Renal cortex interstitium (tissue), 15 donors: Measurements from ENCODE around the gene MTA3. TPM values are rescaled to one million over a fixed set of nuclear protein-coding genes. Genes with fewer than 3 reads are reported as not detected.

Experiments used
- DNase-seq, 11 donors: peaks; one replicate each; pipeline ENCODE4 v3.0.0-alpha.2; 2013; ENCODE audit warnings: low read depth in 9 of 11, low spot score in 4 of 11; ENCODE audit errors: extremely low read depth in 1 of 11
- long read RNA-seq, 16 experiments: transcript quantifications; one replicate each; lab custom pipeline, GENCODE V29; 2026
- polyA plus RNA-seq, 3 donors: library from polyadenylated mRNA; unstranded; fragments of 120-200 nt; gene quantifications; one replicate each; pipeline ENCODE4 v1.2.1, GENCODE V29; 2013; ENCODE audit not compliant: insufficient read length in 3 of 3

The MTA3 gene
- 10 to 100 TPM; 65.6 to 86.0 (median 77.3) TPM for polyA plus RNA-seq
- long read RNA-seq, donor 1, partial matches to known transcripts: 0 of 6 reads
- long read RNA-seq, donor 1, other reads (novel, unspliced or antisense): 0 of 6 reads
- long read RNA-seq, donor 2, transcript MTA3-215 (3 exons, 2,504 nt): major isoform, 6 of 23 reads
- long read RNA-seq, donor 2, partial matches to known transcripts: 10 of 23 reads
- long read RNA-seq, donor 2, other reads (novel, unspliced or antisense): 0 of 23 reads
- long read RNA-seq, donor 3, transcript MTA3-215 (3 exons, 2,504 nt): major isoform, 16 of 29 reads
- long read RNA-seq, donor 3, transcript MTA3-205 (14 exons, 2,202 nt): minor isoform, 6 of 29 reads
- long read RNA-seq, donor 3, transcript MTA3-204 (14 exons, 2,041 nt): minor isoform, 7 of 29 reads
- long read RNA-seq, donor 3, partial matches to known transcripts: 0 of 29 reads
- long read RNA-seq, donor 3, other reads (novel, unspliced or antisense): 0 of 29 reads
- long read RNA-seq, donor 4, transcript MTA3-215 (3 exons, 2,504 nt): major isoform, 8 of 10 reads
- long read RNA-seq, donor 4, partial matches to known transcripts: 0 of 10 reads
- long read RNA-seq, donor 4, other reads (novel, unspliced or antisense): 0 of 10 reads
- long read RNA-seq, donor 5: 0 reads
- long read RNA-seq, donor 6, transcript MTA3-215 (3 exons, 2,504 nt): major isoform, 7 of 25 reads
- long read RNA-seq, donor 6, partial matches to known transcripts: 14 of 25 reads
- long read RNA-seq, donor 6, other reads (novel, unspliced or antisense): 0 of 25 reads
- long read RNA-seq, donor 7, transcript MTA3-215 (3 exons, 2,504 nt): major isoform, 10 of 22 reads
- long read RNA-seq, donor 7, transcript MTA3-205 (14 exons, 2,202 nt): minor isoform, 8 of 22 reads
- long read RNA-seq, donor 7, partial matches to known transcripts: 0 of 22 reads
- long read RNA-seq, donor 7, other reads (novel, unspliced or antisense): 0 of 22 reads
- long read RNA-seq, donor 8, transcript MTA3-215 (3 exons, 2,504 nt): minor isoform, 10 of 24 reads
- long read RNA-seq, donor 8, transcript MTA3-205 (14 exons, 2,202 nt): major isoform, 11 of 24 reads
- long read RNA-seq, donor 8, partial matches to known transcripts: 0 of 24 reads
- long read RNA-seq, donor 8, other reads (novel, unspliced or antisense): 0 of 24 reads
- long read RNA-seq, donor 9, transcript MTA3-215 (3 exons, 2,504 nt): major isoform, 7 of 13 reads
- long read RNA-seq, donor 9, partial matches to known transcripts: 0 of 13 reads
- long read RNA-seq, donor 9, other reads (novel, unspliced or antisense): 0 of 13 reads
- long read RNA-seq, donor 10, transcript MTA3-215 (3 exons, 2,504 nt): major isoform, 8 of 12 reads
- long read RNA-seq, donor 10, partial matches to known transcripts: 0 of 12 reads
- long read RNA-seq, donor 10, other reads (novel, unspliced or antisense): 0 of 12 reads
- long read RNA-seq, donor 11, transcript MTA3-215 (3 exons, 2,504 nt): major isoform, 6 of 9 reads
- long read RNA-seq, donor 11, partial matches to known transcripts: 0 of 9 reads
- long read RNA-seq, donor 11, other reads (novel, unspliced or antisense): 0 of 9 reads
- long read RNA-seq, donor 12, partial matches to known transcripts: 0 of 4 reads
- long read RNA-seq, donor 12, other reads (novel, unspliced or antisense): 0 of 4 reads
- long read RNA-seq, donor 13, partial matches to known transcripts: 11 of 21 reads
- long read RNA-seq, donor 13, other reads (novel, unspliced or antisense): 0 of 21 reads
- long read RNA-seq, donor 14, transcript MTA3-205 (14 exons, 2,202 nt): major isoform, 8 of 14 reads
- long read RNA-seq, donor 14, transcript MTA3-215 (3 exons, 2,504 nt): minor isoform, 5 of 14 reads
- long read RNA-seq, donor 14, partial matches to known transcripts: 0 of 14 reads
- long read RNA-seq, donor 14, other reads (novel, unspliced or antisense): 0 of 14 reads
- long read RNA-seq, donor 15, partial matches to known transcripts: 0 of 8 reads
- long read RNA-seq, donor 15, other reads (novel, unspliced or antisense): 0 of 8 reads
- long read RNA-seq, donor 16, transcript MTA3-205 (14 exons, 2,202 nt): minor isoform, 15 of 56 reads
- long read RNA-seq, donor 16, transcript MTA3-204 (14 exons, 2,041 nt): minor isoform, 7 of 56 reads
- long read RNA-seq, donor 16, transcript MTA3-215 (3 exons, 2,504 nt): major isoform, 26 of 56 reads
- long read RNA-seq, donor 16, partial matches to known transcripts: 6 of 56 reads
- long read RNA-seq, donor 16, other reads (novel, unspliced or antisense): 0 of 56 reads

DNA sequence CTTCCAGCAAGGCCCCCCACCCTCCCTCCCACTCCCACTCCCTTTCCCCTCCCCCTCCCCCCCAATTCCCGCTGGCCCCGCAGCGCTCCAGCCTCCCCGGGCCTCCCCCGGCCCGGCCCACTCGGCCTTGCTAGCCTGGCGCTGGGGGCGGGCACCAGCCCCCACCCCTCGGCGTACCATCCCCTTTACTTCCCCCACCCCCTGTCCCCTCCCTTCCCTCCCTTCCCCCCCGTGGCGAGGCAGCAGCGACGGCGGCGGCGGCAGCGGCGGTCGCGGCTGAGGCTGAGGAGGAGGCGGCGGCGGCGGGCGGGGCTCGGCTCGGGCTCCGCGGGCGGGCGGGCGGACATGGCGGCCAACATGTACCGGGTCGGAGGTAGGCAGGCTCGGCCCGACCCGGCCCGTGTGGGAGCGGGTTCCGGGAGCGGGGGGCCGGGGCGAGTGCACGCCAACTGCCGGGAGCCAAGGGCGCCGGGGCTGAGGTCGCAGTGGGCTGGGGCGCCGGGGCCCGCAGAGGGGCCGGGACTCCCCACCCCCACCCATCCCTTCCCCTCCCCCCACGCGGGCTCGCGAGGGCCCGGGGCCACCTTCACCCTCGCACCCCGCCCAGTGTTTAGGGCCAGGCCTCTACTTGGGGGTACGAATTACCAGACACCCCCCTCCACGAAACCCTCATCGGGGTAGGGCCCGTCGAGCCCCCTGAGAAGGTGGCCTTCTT is at the start of gene MTA3:
MTA3 (plus strand) TSS at position 232 of the 715 bp plus-strand sequence; CDS start at position 346, 114 bp downstream.
- peak in 4 of 11 donors; percentile 48 to 57 (median 56) for DNase-seq

DNA sequence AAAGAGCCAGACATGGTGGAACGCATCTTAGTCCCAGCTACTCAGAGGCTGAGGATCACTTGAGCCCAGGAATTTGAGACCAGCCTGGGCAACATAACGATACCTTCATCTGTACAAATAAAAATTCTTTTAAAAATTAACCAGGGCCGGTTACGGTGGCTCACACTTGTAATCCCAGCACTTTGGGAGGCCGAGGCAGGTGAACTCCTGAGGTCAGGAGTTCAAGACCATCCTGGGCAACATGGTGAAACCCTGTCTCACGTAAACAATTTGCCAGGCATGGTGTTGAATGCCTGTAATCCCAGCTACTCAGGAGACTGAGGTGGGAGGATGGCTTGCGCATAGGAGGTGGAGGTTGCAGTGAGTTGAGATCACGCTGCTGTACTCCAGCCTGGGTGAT is 48.8 kb upstream of the MTA3 start:
- DNase-seq: no peak

DNA sequence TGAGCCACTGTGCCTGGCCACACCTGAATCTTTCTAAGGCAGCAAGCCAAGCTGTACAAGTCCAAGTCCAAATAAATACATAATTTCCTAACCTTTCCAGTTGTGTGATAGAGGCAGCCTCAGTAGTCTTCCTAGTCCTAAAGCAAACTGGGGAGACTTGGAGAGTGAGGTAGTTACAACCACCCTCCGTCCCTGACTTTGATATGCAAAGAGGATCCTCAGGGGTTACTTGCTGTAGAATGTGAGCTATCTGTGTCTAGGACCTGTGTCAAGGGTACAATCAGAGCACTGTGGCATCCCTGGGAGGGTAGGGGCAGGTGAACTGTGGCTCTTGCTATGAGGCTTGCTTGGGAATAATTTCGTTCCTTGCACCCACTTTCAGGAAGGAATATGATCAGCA is 46.4 kb upstream of the MTA3 start:
- DNase-seq: no peak

DNA sequence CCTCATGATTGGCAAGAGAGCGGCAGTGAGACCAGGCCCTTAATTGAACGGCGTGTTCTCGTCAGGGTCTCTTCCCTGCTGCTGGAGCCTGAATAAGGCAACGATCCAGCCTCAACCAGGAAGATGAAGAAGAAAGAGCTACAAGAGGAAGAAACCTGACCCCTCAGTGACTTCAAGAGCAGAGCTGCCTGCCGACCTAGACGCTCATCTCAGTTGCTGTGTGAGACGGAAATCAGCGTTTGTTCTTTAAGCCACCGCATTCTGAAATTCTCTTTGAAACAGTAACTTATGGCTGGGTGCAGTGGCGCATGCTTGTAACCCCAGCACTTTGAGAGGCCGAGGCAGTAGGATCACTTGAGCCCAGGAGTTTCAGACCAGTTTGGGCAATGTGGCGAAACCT is 45.1 kb upstream of the MTA3 start:
- no peak for DNase-seq

DNA sequence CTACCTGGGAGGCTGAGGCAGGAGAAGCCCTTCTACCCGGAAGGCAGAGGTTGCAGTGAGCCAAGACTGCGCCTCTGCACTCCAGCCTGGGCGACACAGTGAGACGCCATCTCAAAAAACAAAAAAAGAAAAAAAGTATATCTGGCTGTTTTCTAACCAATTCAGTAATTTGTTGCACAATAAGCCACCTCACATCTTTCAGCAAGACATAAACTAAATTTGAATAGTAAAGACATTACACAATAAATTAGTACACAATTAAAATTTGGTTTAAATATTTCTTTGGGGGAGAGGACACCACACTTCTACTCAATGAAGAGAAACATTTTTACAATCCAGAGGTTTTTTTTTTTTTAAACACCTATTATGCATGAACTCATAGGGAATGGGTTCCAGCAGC is 36.0 kb upstream of the MTA3 start:
- DNase-seq: no peak

DNA sequence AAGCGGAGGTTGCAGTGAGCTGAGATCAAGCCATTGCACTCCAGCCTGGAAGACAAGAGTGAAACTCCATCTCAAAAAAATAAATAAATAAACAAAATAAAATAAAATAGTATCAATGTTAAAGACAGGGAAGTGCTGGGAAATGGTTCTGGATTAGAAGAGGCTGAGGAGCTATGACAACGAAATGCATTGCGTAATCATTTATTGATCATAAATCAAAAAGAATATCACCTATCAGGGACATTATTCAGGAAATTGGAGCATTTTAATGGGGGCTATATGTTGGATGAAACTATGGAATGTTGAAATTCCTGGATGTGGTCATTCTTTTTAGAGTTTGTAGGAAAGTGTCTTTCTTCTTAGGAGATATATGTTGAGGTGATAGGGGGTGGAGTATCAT is 30.9 kb upstream of the MTA3 start:
- no peak for DNase-seq

DNA sequence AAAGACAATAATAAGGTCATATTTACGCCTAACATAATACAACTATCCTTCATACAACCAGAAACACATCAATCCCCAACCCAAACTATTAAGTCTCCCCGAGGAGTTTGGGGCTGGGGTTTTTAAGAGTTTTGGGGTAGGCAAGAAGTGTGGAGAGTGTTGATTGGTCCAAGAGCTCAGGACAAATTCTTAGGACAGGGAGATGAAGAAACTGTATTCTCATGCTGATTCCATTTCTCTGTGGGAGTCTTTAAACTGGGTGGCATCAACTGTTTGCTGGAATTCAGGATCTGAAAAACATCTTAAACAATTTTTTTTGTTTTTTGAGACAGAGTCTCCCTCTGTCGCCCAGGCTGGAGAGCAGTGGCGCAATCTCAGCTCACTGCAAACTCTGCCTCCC is 25.6 kb upstream of the MTA3 start:
- DNase-seq: no peak

DNA sequence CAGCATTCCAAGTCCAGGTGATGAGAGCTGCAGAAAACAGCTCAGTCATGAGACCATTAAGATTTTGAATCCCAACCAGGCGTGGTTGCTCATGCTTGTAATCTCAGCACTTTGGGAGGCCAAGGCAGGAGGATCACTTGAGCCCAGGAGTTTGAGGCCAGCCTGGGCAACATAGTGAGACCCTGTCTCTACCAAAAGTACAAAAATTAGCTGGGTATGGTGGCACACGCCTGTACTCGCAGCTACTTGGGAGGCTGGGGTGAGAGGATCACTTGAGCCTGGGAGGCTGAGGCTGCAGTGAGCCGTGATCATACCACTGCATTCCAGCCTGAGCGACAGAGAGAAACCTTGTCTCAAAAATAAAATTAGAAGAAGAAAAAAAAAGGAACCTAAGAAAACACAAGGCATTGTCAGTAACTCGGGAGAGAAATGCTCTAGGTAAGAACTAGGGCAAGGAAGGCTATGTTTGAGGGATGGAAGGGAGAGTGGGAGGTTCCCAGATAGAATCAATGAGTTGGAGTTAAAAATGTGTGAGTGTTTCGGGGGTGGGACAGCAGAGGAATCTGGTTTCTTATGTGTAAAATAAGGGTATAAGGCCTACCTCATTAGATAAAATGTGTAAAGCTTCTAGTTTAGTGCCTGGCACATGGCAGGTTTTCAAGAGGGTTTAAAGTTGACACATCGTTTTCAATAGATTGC is 23.3 kb upstream of the MTA3 start:
- no peak for DNase-seq

DNA sequence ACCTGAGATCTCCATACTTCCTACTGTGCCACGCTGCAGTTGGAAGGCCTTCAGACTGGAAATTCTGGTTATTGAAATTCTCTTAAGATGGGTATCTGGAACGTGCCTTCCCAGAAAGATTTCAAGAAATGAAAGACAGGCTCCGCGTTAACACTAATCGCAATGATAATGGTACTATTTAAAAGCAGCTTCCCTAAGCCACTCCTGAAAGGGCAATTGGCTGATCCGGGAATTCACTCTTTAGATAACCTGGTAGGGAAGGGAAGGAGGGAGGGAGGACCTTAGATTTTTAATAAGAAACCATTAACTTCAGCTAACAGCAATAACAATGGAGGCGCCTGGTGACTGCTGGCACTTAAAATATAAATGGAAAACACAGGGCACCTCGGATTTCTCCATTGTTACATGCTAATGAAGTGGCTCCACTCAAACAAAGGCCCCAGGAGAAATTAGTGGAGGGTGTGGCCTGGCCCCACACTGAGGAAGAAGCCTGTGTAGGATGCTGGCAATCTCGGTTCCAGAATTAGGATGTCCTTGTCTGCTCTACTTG is 22.5 kb upstream of the MTA3 start:
- DNase-seq: peak in 1 of 11 donors; percentile 23

DNA sequence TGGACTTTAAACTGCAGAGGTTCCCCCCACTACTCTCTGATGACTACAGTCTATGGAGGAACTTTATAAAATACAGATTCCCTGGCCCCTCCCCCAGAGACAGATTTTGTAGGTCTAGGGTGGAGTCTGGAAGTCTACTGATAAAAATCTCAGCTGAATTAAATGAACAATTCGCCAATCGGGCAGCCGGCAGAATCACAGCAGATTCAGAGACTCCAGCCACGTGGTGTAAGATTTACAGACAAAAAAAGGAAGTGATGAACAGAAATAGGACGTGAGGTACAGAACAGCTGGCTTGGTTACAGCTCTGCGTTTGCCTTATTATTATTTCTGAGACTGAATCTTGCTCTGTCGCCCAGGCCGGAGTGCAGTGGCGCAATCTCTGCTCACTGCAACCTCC is 21.4 kb upstream of the MTA3 start:
- DNase-seq: no peak

DNA sequence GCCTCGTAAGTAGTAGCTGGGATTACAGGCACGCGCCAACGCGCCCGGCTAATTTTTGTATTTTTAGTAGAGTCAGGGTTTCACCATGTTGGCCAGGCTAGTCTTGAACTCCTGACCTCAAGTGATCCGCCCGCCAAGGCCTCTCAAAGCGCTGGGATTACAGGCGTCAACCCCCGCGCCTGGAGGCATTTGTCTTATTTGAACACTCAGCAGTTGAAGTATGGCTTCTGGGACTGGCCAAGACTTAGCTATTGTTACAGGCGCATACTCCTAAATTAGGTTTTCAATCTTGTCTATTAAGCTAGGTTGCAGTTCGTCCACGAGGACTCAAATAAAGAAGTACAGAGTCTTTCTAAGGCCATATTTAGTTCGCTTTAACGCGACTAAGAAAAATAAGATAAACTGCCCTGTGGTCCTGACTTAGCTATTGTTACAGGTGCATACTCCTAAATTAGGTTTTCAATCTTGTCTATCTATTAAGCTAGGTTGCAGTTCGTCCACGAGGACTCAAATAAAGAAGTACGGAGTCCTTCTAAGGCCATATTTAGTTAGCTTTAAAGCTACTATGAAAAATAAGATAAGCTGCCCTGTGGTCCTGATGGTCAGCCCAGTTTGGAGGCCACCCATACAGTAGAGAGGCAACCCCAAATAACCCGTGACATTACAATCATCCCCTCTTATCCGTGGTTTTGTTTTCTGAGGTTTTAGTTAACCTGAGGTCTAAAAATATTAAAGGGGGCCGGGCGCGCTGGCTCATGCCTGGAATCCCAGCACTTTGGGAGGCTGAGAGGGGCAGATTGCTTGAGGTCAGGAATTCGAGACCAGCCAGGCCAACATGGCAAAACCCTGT is 20.8 kb upstream of the MTA3 start:
- no peak for DNase-seq

DNA sequence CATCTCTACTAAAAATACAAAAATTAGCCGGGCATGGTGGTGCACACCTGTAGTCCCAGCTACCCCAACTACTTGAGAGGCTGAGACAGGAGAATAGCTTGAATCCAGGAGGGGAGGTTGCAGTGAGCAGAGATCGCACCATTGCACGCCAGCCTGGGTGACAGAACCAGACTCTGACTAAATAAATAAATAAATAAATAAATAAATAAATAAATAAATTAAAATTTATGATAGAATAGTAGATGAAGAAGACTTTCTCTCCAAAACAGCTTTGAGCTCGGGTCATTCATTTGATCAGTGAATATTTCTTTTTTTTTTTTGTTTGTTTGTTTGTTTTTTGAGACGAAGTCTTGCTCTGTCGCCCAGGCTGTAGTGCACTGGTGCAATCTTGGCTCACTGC is 17.6 kb upstream of the MTA3 start:
- no peak for DNase-seq

DNA sequence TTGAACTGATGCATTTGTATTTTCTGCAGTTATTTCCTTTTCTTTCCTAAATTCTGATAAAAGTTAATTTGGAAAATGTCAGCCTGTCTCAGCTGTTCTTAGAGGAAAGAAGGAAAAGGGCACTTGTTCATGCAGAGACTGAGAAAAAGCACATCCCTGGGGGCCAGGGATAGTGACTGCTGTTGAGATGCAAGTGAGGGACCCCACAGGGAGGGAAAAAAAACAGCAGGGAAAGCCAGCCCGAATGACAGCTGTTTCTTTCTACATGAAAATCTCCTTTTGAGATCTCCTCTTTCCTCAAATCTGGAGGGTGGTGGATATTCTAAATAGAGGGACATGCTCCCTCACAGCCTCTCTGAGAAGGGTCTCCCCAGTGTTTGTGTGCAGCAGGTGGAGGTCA is 14.0 kb upstream of the MTA3 start:
- no peak for DNase-seq

DNA sequence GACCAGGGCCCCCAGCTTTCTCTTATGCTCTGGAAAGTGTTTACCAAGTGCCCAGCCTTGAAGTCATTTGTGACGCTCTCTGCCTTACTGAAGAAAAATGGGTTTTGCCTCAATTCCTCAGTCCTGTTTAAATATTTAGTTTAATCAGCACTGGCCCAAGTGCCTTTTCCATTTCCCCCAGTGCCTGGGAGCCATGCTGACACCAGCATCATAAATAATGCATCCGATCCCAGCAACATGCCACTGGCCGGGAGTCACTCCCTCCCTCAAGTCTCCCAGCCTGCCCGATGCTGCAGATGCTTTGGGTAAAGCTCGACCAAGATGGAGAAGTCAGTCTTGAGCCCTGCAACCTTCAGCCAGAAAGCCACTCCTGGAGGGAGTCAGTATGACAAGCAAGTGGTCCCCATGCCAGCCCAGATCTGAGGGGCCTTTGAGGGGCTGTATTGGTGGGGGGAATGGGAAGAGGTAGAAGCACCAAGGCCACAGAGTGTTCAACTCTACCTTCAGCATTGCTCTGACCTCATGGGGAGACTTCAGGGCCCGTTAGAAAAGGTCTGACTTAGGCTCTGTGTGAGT is 12.0 kb upstream of the MTA3 start:
- DNase-seq: peak in 3 of 11 donors; percentile 13 to 30 (median 28)

DNA sequence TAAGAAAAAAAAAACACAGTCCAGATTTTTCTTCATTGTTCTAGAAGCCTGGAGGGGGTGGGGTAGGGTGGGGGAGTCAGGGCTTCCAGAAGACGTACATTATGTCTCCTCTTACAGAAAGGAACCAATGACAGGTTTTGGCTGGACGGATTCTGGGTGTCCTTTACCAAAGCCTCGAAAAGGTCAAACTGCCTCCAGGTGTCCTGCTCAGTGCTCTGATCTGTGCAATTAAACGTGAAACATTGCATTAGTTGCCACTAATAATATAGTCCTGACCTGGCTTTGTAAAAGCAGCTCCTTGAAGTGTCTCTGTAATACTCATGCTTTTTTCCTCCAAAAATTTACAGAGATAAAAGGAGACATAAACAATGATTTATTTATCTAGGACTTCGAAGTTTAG is 11.1 kb upstream of the MTA3 start:
- DNase-seq: peak in 2 of 11 donors; percentile 21 to 30
